Gastrocnemius medialis (tissue), 4 donors: ENCODE measurements around the gene ZNF155. TPM values are rescaled to one million over a fixed set of nuclear protein-coding genes. Genes with fewer than 3 reads are reported as not detected.

Source experiments
- ATAC-seq, 2 donors: fragments of 150-250 bp; one replicate each; pipeline ENCODE4 v1.9.1; 2016
- DNase-seq, 2 donors: peaks; one replicate each; pipeline ENCODE4 v3.0.0-alpha.2; 2019
- H3K27ac ChIP-seq, 4 donors: fragments of 200-600 bp; sonication (generic); 1 replicate in 1 of 4; 2 replicates in 3 of 4; pipeline ENCODE4 v1.5.1; 2016 to 2018; ENCODE audit warnings: mild to moderate bottlenecking in 2 of 4, moderate library complexity in 1 of 4
- H3K27me3 ChIP-seq, 3 donors: fragments of 200-600 bp; sonication (generic) in 2 of 3; 1 replicate in 1 of 3; 2 replicates in 2 of 3; pipeline versions ENCODE4 v1.5.1 to v1.6.0; 2016 to 2019; ENCODE audit warnings: mild to moderate bottlenecking in 1 of 3, moderate library complexity in 1 of 3
- H3K36me3 ChIP-seq, 2 donors: fragments of 200-600 bp; sonication (generic) in 1 of 2; one replicate each; pipeline ENCODE4 v1.5.1; 2017 to 2018
- H3K4me1 ChIP-seq, 2 donors: fragments of 200-600 bp; sonication (generic) in 1 of 2; one replicate each; pipeline ENCODE4 v1.5.1; 2016 to 2017; ENCODE audit warnings: mild to moderate bottlenecking in 2 of 2
- H3K4me3 ChIP-seq, 4 donors: fragments of 200-600 bp; sonication (generic) in 3 of 4; 1 replicate in 1 of 4; 2 replicates in 3 of 4; pipeline ENCODE4 v1.5.1; 2016 to 2019; ENCODE audit warnings: mild to moderate bottlenecking in 2 of 4
- H3K9me3 ChIP-seq, 3 donors: fragments of 200-600 bp; sonication (generic) in 2 of 3; 1 replicate in 1 of 3; 2 replicates in 2 of 3; pipeline ENCODE4 v1.5.1; 2016 to 2019
- POLR2A ChIP-seq, 2 donors: fragments of 450-650 bp; IDR thresholded peaks; one replicate each; pipeline ENCODE4 v1.6.1; 2017; ENCODE audit warnings: antibody characterized with exemption in 2 of 2, mild to moderate bottlenecking in 2 of 2, moderate library complexity in 2 of 2
- in situ Hi-C, 4 donors: fragments of 200-750 bp; cut with MboI; loops; one replicate each; pipeline versions ENCODE4 v1.15.0 to v1.8.0; 2017; ENCODE audit warnings: low sequenced_read_pairs in 4 of 4
- intact Hi-C: fragments of 100-400 bp; cut with DNase I; formaldehyde crosslinking; loops from one replicate; pipeline ENCODE4 v1.15.1; 2023; ENCODE audit warnings: low total_unique reads
- total RNA-seq, 4 donors: library from RNA; depleted of rRNA; stranded (reverse); fragments of >200 nt; gene quantifications; one replicate each; pipeline versions ENCODE4 v1.1.0 to v1.2.3, GENCODE V29; 2016
- TF ChIP-seq, protein P1 (sequence below), 5 experiments: fragments of 450-650 bp in 3 of 5; fragments of 200-600 bp in 2 of 5; sonication (generic) in 2 of 5; IDR thresholded peaks in 4 of 5; conservative IDR thresholded peaks in 1 of 5; 1 replicate in 4 of 5; 2 replicates in 1 of 5; pipeline ENCODE4 v1.5.1; 2016 to 2019; ENCODE audit warnings: antibody characterized with exemption in 5 of 5, mild to moderate bottlenecking in 3 of 5, moderate library complexity in 3 of 5

Gene ZNF155
- total RNA-seq, 4 donors from 2014 or later: 0.97 to 2.0 (median 1.6) TPM

DNA sequence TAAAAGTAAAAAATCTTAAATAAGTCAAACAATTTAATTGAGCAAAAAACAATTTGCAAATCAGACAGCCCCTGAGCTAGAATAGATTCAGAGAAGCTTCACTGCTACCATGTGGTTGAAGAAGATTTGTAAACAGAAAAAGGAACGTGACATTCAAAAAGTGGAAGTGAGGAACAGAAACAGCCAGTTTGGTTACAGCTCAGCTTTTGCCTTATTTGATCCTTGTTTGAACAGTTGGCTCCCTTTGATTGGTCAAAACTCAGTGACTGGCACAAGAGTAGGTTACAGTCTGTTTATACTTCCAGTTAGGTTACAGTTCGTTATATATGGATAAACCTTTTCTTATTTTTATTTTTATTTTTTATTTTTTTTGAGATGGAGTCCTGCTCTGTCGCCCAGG is 27.2 kb upstream of the ZNF155 start:
- Histone ChIP-seq H3K27me3 (no peaks in the 10 kb centered on the region), H3K36me3 (peaks cover 0 to 22% of the 10 kb centered on the region in 2 donors), H3K4me1 (no peaks in the 10 kb centered on the region), H3K27ac (no peak overlapping the region), H3K9me3 (peaks cover 0 to 19% (median 14%) of the 10 kb centered on the region in 3 donors), H3K4me3 (no peak overlapping the region)
- intact Hi-C loops (loop anchor here (10.0 kb wide), 1 partner anchor 98 kb away; the partner anchor contains the start of gene ZNF223), in situ Hi-C loops (loop anchor here in 1 of 4 donors (10.0 kb wide), 1 partner anchor 132 kb away; the partner anchor contains the start of gene ZNF283)
- no peak for DNase-seq
- ATAC-seq: no peak
- TF ChIP-seq POLR2A (IDR thresholded peaks at IDR 0.05): no peak
- TF ChIP-seq, protein P1, sequence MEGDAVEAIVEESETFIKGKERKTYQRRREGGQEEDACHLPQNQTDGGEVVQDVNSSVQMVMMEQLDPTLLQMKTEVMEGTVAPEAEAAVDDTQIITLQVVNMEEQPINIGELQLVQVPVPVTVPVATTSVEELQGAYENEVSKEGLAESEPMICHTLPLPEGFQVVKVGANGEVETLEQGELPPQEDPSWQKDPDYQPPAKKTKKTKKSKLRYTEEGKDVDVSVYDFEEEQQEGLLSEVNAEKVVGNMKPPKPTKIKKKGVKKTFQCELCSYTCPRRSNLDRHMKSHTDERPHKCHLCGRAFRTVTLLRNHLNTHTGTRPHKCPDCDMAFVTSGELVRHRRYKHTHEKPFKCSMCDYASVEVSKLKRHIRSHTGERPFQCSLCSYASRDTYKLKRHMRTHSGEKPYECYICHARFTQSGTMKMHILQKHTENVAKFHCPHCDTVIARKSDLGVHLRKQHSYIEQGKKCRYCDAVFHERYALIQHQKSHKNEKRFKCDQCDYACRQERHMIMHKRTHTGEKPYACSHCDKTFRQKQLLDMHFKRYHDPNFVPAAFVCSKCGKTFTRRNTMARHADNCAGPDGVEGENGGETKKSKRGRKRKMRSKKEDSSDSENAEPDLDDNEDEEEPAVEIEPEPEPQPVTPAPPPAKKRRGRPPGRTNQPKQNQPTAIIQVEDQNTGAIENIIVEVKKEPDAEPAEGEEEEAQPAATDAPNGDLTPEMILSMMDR (IDR thresholded peaks at IDR 0.05 in 4 of 5, conservative IDR thresholded peaks at IDR 0.05 in 1 of 5): no peak

GRCh38 chr19:43957891-43958290 is 26.1 kb upstream of the ZNF155 start:
- H3K4me1 ChIP-seq: no peaks in the 10 kb centered on the region
- in situ Hi-C loops (loop anchor here in 1 of 4 donors (10.0 kb wide), 1 partner anchor 133 kb away; the partner anchor contains the start of gene ZNF283), intact Hi-C loops (loop anchor here (10.0 kb wide), 1 partner anchor 97 kb away; the partner anchor contains the start of gene ZNF223)
- H3K4me3 ChIP-seq: no peak overlapping the region
- TF ChIP-seq POLR2A (IDR thresholded peaks at IDR 0.05): no peak
- TF ChIP-seq, protein P1 (IDR thresholded peaks at IDR 0.05 in 4 of 5, conservative IDR thresholded peaks at IDR 0.05 in 1 of 5): no peak
- ATAC-seq: no peak
- H3K27ac ChIP-seq: no peak overlapping the region
- H3K27me3 ChIP-seq: no peaks in the 10 kb centered on the region
- no peak for DNase-seq
- peaks cover 0 to 32% of the 10 kb centered on the region in 2 donors for H3K36me3 ChIP-seq
- H3K9me3 ChIP-seq: peaks cover 0 to 26% (median 14%) of the 10 kb centered on the region in 3 donors

DNA sequence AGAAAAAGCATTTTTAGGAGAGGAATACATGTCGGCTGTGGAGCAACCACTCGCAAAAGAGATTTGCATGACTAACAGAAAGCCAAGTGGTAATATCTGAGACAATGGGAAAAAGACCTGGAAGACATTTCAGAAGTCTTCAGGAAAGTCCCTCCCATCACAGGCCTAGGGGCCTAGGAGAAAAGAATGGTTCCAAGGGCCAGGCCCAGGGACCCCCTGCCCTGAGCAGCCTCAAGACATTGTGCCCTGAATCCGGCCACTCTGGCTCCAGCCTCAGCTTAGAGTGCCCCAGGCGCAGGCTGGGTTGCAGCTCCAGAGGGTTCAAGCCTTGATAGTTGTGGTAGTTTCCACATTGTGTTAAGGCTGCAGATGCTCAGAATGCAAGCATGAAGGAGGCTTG is 23.6 kb upstream of the ZNF155 start:
- TF ChIP-seq, protein P1 (IDR thresholded peaks at IDR 0.05 in 4 of 5, conservative IDR thresholded peaks at IDR 0.05 in 1 of 5): no peak
- no peak for TF ChIP-seq POLR2A (IDR thresholded peaks at IDR 0.05)
- H3K27ac ChIP-seq: no peak overlapping the region
- DNase-seq (no peak), ATAC-seq (no peak)
- in situ Hi-C loops: no loop called here
- intact Hi-C loops: no loop called here
- peaks cover 3 to 45% of the 10 kb centered on the region in 2 donors for H3K36me3 ChIP-seq
- H3K9me3 ChIP-seq: peaks cover 0 to 41% (median 24%) of the 10 kb centered on the region in 3 donors
- no peak overlapping the region for H3K4me3 ChIP-seq
- no peaks in the 10 kb centered on the region for H3K4me1 ChIP-seq
- H3K27me3 ChIP-seq: no peaks in the 10 kb centered on the region

DNA sequence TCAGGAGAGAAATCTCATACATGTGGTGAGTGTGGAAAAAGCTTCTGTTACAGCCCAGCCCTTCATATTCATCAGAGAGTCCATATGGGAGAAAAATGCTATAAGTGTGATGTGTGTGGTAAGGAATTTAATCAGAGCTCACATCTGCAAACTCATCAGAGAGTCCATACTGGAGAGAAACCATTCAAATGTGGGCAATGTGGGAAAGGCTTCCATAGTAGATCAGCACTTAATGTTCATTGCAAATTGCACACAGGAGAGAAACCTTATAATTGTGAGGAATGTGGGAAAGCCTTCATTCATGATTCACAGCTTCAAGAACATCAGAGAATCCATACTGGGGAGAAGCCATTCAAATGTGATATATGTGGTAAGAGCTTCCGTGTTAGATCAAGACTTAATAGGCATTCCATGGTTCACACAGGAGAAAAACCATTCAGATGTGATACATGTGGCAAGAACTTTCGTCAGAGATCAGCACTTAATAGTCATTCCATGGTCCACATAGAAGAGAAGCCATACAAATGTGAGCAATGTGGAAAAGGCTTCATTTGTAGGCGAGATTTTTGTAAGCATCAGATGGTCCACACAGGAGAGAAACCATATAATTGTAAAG is 17.8 kb upstream of the ZNF155 start:
- TF ChIP-seq, protein P1 (IDR thresholded peaks at IDR 0.05 in 4 of 5, conservative IDR thresholded peaks at IDR 0.05 in 1 of 5): no peak
- no peak for TF ChIP-seq POLR2A (IDR thresholded peaks at IDR 0.05)
- no peaks in the 10 kb centered on the region for H3K27me3 ChIP-seq
- peak overlapping the region in 1 of 4 donors; percentile 35 for H3K4me3 ChIP-seq
- peaks cover 14 to 93% of the 10 kb centered on the region in 2 donors for H3K36me3 ChIP-seq
- ATAC-seq: no peak
- H3K27ac ChIP-seq: no peak overlapping the region
- intact Hi-C loops: no loop called here
- peaks cover 5 to 73% (median 41%) of the 10 kb centered on the region in 3 donors for H3K9me3 ChIP-seq
- DNase-seq: no peak
- in situ Hi-C loops: no loop called here
- no peaks in the 10 kb centered on the region for H3K4me1 ChIP-seq
